OCI-M1 (cell line): ENCODE data around the gene LRCOL1.
"Not testable (repeated sequence)": the region's sequence is repeated elsewhere in the genome, so short reads cannot be mapped to it uniquely, and the experiment has no call there.

Experiments used
- DNase-seq: peaks from one replicate; lab custom pipeline; 2025; lab: John Stamatoyannopoulos, UW

LRCOL1 gene

GRCh38 chr12:132600048-132601032, 10.0 kb downstream of the LRCOL1 start:
- peak; percentile 86 for DNase-seq

DNA sequence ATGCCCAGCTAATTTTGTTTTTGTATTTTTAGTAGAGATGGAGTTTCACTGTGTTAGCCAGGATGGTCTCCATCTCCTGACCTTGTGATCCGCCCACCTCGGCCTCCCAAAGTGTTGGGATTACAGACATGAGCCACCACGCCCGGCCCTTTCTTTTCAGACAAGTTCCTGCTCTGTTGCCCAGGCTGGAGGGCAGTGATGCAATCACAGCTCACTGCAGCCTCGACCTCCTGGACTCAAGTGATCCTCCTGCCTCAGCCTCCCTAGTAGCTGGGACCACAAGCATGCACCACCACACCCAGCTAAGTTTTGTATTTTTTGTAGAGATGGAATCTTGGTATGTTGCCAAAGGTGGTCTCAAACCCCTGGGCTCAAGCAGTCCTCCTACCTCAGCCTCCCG, 10.9 kb downstream of the LRCOL1 start:
- not testable (repeated sequence) for DNase-seq

GRCh38 chr12:132597333-132598316, 12.8 kb downstream of the LRCOL1 start:
- peak; percentile 46 for DNase-seq

- DNase-seq, result no peak
Observed at GRCh38 chr12:132596016-132596415, 14.4 kb downstream of the LRCOL1 start.

DNA sequence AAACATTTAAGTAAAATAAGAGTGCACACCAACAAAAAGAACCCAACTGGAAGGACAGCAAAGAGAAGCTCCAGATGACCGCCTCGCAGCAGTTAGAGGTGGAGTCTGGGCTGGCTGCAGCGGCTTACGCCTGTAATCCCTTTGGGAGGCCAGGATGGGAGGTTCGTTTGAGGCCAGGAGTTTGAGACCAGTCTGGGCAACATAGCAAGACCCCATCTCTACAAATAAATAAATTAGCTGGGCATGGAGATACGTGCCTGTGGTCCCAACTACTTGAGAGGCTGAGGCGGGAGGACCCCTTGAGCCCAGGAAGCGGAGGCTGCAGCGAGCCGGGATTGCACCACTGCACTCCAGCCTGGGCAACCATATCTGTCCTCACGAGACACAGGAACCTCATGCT, 15.2 kb downstream of the LRCOL1 start:
- DNase-seq, result no peak

DNA sequence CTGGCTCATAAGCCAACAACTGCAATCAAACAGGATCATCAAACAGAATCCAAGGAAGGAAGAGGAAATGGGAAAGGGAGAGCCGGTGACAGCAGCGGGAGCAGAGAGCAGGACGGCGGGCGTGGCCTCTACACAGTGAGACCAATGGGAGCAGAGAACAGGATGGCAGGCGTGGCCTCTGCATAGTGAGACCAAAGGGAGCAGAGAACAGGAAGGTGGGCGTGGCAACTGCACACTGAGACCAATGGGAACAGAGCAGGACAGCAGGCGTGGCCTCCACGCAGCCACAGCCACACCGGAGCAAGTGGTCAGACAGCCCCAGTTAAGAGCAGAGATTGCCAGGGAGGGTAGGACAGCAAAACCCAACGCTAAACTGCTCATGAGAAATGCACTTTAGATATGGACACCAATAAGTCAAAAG, 16.4 kb downstream of the LRCOL1 start:
- DNase-seq, result peak; percentile 70

- no peak for DNase-seq
Observed at GRCh38 chr12:132593521-132593920, 16.9 kb downstream of the LRCOL1 start.

GRCh38 chr12:132593071-132593470, 17.3 kb downstream of the LRCOL1 start:
- no peak for DNase-seq

DNA sequence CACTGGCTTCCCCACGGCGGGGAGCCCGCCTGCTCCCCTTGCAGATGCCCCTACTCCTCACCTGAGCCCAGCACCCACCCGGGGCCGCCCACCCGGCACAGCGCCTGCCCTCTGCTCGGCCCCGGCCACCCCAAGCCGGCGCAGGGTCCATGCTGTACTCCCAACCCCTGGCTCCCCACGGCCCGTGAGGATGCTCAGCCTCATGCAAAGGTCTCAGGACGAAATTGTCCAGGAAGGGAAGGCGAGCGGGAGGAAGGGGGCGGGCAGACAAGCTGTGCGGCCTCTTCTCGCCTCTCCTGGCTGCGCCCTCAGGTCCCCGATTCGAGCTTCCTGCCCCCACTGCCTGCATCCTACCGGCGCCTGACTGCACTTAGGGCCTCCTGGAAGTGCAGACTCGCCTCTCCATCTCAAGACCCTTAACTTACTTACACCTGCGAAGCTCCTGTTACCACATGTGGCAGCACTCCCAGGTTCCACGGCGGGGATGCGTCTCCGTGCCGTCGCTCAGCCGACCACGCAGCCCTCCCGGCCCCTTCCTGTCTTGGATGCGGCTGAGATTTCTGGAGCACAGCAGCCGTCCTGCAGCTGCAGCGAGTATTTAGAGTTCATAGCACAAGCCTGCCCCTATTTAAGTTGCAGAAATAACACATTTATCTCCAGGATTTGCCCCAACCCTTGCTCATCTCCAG, 18.0 kb downstream of the LRCOL1 start:
- no peak for DNase-seq

- DNase-seq, result no peak
Observed at GRCh38 chr12:132591107-132591935, 19.1 kb downstream of the LRCOL1 start.

- DNase-seq, result no peak
Observed at GRCh38 chr12:132588821-132589669, 21.3 kb downstream of the LRCOL1 start.

GRCh38 chr12:132588319-132588718, 22.1 kb downstream of the LRCOL1 start:
- DNase-seq, result no peak

DNA sequence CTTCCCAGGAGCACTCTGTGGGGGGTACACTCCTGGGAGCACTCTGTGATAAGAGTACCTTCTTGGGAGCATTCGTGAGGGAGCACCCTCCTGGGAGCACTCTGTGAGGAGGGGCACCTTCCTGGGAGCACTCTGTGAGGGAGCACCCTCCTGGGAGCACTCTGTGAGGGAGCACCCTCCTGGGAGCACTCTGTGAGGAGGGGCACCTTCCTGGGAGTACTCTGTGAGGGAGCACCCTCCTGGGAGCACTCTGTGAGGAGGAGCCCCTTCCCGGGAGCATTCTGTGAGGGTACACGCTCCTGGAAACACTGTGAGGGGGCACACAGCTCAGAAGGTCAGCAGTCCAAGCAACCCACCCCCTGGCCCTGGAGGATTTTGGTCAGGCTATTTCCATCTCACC, 22.6 kb downstream of the LRCOL1 start:
- no peak for DNase-seq

DNA sequence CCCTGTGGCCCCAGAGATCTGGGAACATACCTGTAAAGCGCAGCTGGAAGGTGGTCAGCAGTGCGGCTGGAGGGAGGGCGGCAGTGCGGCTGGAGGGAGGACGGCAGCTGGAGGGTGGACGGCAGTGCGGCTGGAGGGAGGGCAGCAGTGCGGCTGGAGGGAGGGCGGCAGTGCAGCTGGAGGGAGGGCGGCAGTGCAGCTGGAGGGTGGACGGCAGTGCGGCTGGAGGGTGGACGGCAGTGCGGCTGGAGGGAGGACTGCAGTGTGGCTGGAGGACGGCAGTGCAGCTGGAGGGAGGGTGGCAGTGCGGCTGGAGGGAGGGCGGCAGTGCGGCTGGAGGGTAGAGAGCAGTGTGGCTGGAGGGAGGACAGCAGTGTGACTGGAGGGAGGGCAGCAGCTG, 23.5 kb downstream of the LRCOL1 start:
- no peak for DNase-seq

- no peak for DNase-seq
Observed at GRCh38 chr12:132585177-132585576, 25.2 kb downstream of the LRCOL1 start.

DNA sequence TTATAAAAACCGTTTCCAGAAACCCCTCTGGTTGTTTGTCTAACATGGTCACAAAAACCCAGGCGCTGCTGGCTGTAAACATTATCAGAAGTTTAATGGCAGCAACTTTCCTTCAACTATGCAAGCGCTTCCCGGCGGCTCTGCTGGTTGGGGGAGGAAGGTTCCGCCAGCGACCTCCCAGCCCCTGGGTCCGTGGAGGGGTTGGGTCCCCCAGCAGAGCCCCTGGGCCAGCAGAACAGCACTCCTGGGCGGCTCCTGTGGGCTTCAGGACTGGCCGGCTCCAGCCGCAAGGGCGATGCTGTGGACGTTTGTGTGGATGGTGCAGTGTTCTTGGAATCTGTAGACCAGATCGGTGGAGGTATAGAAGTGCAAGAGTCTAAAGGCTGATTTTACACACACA, 26.0 kb downstream of the LRCOL1 start:
- DNase-seq, result no peak

DNA sequence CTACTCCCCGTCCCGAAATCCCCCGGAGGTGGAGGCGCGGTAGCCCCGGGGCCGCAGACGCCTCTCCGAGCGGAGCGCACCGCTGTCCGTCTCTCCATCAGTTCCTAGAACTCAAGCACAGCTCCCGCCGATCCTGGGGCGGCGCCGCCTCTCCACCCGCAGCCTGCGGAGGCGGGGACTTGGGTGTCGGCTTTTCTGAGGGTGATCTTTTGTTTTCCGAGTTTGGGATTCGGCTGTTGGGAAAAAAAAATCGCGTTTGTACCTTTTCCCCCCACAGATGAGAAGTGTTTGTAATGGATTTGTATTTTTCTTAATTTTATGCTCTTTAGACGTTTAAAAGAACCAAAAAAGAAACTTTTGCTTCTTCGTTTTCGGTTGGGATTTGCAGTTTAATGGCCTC, 26.6 kb downstream of the LRCOL1 start:
- DNase-seq, result no peak

- no peak for DNase-seq
Observed at GRCh38 chr12:132583411-132583710, 27.0 kb downstream of the LRCOL1 start.

- no peak for DNase-seq
Observed at GRCh38 chr12:132582582-132583410, 27.6 kb downstream of the LRCOL1 start.
